Islet precursor cell (in vitro differentiated cells): ENCODE measurements around the gene BCAR1.
"Not testable (repeated sequence)": the region's sequence is repeated elsewhere in the genome, so short reads cannot be mapped to it uniquely, and the experiment has no call there.

ENCODE experiments used
- DNase-seq: peaks from one replicate; pipeline ENCODE4 v3.0.0-alpha.2; 2018

BCAR1 gene, protein sequence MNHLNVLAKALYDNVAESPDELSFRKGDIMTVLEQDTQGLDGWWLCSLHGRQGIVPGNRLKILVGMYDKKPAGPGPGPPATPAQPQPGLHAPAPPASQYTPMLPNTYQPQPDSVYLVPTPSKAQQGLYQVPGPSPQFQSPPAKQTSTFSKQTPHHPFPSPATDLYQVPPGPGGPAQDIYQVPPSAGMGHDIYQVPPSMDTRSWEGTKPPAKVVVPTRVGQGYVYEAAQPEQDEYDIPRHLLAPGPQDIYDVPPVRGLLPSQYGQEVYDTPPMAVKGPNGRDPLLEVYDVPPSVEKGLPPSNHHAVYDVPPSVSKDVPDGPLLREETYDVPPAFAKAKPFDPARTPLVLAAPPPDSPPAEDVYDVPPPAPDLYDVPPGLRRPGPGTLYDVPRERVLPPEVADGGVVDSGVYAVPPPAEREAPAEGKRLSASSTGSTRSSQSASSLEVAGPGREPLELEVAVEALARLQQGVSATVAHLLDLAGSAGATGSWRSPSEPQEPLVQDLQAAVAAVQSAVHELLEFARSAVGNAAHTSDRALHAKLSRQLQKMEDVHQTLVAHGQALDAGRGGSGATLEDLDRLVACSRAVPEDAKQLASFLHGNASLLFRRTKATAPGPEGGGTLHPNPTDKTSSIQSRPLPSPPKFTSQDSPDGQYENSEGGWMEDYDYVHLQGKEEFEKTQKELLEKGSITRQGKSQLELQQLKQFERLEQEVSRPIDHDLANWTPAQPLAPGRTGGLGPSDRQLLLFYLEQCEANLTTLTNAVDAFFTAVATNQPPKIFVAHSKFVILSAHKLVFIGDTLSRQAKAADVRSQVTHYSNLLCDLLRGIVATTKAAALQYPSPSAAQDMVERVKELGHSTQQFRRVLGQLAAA

DNA sequence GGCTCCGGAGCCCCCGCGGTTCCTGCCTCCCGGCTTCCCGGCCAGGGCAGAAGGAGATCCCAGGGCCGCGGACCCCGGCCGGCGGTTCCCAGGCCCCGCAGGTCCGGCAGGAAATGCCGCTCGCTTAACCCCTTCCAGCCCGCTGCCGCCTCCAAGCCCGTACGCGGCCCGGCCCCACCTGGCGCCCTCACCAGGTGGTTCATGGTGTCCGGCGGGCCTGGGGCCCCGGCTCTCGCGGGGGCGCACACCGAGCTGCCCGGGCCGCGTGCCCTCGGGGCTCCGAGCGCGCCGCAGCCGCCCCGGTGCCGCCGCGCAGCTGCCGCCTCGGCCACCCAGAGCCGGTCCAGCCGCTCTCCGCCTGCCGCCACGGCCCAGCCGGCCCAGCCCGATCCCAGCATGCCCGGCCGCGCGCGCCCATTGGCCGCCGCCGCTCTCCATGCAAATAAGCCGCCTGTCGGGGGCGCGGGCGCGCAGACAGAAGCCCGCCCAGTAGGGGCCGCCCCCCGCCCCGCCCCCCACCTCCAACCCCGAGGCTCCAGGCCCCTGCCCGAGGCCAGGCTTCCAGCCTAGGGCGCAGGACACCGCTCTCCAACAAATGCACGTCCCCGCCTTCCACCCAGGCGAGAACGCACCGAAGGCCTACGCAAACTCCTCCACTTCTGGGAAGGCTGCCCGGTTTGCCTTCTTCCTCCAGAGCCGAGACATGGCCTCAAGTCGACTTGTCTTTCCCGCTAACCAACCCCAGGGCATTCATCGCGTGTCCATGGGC, at the start of gene BCAR1:
Gene BCAR1 (minus strand): TSS at position 345 of the 769 bp plus-strand sequence. CDS start 142 bp downstream, at position 203.
- DNase-seq = peak; percentile 98

DNA sequence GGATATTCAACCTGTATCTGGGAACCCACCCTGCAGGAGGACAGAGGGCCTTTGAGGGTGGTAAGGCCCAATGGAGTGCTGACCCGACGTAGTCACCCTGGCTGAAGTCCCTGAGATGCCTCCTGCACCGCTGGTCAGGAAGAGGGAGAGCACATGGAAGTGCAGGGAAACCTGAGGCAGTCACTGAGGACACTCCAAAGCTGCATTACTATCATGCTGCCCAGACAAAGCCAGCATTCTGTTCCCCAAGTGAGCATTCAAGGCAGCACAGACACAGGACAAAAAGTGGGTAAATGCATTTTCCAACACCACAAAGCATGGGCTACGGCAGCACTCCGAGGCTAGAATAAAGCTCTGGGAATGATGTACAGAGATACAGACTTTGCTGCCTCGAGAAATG, 46.8 kb upstream of the BCAR1 start:
- DNase-seq = no peak

DNA sequence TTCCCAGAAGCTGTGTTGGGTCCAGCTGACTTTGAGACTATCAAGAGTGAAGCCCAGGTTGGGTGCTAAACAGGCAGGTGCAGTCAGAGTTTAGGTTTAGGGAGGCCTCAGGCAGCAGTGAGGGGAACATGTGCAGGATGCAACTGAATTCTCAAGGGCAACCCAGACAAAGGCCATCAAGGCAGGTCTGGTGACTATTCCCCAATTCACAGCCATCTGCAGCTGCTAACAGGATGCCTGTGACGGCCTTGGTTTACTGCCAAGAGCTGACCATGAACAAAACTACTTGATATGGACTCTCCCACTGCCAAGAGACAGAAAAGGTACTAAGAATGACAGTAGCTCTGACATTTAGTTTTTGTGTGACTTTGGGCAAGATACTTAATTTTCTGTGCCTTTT, 45.2 kb upstream of the BCAR1 start:
- DNase-seq = no peak

DNA sequence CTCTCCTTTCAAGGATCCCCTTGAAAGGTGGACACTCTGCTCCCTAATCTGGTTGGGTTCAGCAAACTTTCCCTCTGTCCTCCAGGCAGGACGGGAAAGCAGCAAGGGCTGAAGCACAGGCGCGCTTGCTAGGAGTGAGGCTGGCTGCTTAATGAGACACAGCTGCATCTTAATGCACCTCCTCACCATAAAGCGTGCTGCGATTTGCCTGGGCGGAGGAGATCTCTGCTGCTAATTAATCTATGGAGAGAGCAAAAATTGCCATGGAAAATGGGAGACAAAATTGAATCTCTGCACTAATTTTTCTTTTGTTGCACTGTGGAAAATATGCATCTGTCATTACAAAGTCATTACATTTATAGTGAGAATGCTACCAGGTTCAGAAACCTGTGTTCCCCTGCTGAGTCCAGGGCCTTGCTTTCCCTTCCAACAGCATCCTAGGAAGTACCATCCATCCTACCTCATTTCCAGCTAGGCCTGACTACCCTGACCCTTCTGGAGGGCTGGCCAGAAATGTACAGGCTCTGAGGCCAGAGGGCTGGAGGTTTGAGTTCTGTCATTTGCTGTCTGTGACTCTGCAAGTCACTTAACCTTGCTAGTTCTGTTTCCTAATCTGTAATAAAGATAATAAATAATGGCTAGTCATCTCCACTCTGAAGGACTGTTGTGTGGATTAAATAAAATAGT, 43.5 kb upstream of the BCAR1 start:
- DNase-seq = no peak

DNA sequence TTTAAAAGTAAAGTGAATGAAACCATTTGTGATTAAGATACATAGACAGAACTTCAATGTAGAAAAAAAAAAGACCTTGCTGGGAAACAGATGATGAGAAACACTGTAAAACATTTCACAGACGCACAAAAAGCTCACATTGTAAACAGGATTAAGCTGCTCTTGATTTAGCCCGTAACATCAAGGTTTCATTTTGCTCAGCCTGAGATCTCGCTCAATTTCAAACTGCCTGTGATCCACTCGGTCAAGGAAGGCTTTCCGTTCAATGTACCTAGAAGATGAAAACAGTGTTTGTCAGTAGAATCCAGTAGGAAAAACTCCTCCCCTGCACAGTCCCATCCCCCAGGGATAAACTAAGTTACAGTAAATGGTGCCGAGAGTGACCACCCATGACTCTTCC, 42.3 kb upstream of the BCAR1 start:
- no peak for DNase-seq

DNA sequence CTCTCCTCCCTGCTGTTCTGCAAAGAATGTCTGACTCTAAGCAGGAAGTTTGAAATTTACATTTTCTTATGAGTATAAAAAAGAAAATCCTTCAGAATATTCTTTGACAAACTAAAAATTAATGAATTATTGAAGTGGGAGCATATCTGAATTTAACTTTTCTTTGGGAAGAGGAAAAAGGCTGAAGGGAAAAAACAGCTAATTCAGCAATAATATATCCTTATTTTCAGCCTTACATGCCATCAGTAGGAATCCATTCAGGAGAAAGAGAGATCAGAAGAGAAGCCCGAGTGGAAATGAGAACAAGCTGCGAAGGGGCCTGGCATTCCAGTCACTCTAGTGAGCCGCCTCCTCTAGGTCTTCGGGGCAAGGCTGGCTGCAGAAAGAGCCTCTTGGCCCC, 41.7 kb upstream of the BCAR1 start:
- DNase-seq = no peak

DNA sequence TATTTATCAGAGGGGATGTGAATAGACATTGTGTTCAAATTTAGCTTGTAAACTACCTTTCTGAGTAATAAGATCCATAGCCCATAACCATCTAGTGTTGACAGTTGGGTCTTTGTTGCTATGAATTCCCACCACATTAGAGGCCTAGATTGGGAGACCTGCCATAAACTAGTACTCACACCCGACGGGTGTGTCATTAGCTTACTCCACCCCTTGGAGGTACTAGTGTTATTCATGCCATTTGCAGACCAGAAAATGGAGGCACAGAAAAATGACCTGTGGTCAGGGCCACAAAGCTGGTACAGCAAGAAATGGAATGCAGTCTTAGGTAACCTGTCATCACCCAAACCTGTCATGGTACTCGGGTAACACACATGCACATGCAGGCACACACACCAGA, 41.3 kb upstream of the BCAR1 start:
- DNase-seq = no peak

DNA sequence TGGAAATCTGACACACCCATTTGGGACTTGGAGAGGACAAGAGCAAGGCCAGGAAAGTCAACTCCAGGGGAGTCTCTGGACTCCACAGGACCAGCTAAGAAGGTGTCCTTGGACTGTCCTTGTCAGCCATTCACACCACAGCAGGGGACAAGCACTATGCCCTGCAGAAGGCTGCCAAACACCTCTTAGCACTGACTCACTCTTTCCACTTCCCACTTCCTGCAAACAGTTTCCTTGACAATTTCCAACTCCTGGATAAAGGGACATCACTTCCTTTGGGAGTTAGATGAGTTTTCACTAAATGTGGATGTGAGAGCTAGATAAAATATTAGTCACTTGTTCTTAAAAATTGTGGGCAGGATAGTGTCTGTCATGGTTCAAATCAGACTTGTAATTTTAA, 37.8 kb upstream of the BCAR1 start:
- DNase-seq = no peak

DNA sequence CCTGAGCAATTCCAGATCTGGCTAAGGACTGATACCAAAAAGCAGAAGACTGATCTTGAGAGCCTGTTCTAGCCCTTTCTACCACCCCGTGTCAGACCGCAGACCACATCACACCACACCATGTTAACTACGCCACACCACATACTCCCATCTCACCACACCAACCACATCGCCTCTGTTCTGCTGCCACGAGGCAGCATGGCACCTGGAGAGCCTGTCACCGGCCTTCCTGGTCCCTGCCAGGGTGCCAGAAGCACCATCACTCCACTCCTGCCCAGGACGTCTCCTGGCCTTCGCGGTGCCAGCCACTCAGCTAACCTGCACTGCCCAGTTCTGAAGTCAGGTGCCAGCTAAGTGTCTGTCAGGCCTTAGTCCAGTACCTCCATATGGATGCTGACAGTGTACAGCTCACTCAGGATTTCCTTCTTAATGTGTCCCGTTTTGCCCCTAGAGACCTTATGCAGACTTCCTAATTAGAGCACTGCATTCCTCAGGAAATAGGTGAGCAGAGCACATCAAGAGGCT, 37.2 kb upstream of the BCAR1 start:
- DNase-seq = no peak

DNA sequence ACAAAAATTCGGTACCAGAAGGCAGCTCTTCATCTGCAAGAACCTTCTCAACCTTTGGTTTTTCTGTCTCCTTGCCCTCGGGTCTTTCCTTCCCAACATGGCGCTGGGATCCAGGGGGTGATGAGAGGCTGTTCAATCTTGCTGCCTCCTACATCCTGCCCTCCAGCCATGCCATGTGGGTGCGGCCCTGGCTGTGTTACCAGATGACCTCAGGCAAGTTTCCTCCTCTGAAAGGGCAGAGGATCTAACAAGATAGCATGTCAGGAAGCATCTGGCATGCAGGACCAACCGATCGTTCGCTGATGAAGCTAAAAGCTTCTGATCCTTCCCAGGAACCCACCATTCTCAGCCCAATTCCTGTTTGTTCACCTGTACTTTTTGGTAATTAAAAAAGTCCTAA, 36.8 kb upstream of the BCAR1 start:
- no peak for DNase-seq

DNA sequence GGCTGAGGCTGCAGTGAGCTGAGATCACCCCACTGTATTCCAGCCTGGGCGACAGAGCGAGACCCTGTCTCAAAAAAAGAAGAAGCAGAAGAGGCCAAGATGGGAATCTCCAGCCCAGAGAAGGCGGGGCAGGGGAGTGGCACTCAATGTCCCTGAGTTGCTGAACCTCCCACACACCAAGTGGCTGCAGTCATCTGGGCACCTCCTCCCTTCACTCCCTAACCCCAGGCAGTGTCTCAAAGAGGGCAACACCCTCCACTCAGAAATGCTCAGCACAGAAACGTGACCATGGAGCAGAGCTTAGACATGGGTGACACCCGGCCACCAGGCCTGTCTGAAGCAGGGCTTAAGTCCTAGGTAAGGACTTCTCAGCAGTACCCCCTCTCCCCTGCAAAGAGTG, 36.3 kb upstream of the BCAR1 start:
- no peak for DNase-seq

DNA sequence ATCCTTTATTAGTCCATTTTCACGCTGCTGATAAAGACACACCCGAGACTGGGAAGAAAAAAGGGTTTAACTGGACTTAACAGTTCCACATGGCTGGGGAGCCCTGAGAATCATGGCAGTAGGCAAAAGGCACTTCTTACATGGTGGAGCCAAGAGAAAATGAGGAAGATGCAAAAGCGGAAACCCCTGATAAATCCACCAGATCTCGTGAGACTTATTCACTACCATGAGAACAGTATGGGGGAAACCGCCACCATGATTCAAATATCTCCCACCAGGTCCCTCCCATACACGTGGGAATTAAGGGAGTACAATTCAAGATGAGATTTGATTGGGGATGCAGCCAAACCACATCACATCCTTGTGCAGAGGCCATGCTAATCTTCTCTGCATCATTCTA, 35.0 kb upstream of the BCAR1 start:
- DNase-seq = no peak

DNA sequence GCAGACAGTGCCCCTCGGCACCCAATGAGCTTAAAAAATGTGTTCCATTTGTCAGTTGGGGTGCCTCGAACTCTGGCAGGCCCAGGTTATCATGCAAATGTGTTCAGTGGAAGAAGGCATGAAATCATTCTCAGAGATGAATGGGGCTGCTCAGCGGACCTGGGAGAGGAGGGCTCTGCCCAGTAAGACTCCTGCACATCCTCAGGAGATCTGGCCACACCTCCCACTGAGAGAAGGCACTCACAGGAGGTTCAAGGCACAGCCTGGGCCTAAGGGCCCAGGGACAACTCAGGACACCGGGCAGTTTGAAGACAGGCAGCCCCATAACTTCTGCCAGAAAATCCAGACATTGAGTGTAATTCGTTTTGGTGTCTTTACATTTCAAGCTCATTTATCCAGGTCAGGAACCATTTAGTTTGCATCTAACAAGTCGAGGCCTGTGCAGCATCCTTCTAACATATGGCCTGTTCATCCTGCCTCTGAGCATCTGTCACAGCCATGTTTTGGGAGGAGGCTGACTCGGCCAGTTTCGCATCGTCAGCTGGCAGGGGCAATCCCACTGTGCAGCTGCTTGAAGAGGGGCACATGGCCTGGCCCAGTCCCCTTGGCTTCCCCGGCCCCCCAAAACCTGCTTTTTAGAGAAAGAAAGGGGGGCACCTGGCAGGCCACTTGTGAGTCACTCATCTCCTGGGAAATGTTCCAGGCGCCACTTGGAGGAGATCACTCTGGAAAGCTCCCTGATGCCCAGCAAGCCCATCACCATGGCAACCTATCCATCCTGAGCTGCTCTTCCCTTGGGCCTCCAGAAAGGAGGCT, 31.2 kb upstream of the BCAR1 start:
- no peak for DNase-seq

DNA sequence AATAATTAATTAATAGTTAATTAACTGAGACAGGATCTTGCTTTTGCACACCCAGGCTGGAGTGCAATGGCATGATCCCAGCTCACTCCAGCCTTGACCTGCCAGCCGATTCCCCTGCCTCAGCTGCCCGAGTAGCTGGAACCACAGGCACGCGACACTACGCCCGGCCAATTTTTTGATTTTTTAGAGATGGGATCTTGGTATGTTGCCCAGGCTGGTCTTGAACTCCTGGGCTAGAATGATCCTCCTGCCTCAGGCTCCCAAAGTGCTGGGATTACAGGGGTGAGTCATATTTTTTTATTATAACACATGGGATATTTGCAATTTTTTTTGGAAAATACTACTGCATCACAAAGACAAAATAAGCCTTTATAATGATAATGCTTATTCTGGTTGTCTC, 30.4 kb upstream of the BCAR1 start:
- DNase-seq = no peak

DNA sequence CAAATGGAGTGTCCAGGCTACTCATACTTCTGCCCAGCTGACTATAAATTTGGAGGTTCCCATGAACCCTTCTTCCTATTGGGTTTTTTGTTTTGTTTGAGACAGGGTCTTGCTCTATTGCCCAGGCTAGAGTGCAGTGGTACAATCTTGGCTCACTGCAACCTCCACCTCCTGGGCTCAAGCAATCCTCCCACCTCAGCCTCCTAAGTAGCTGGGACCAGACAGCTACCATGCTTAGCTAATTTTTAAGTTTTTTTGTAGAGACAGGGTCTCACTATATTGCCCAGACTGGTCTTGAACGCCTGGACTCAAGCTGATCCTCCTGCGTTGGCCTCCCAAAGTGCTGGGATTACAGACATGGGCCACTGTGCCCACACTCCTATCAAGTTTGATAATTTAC, 29.6 kb upstream of the BCAR1 start:
- not testable (repeated sequence) for DNase-seq

DNA sequence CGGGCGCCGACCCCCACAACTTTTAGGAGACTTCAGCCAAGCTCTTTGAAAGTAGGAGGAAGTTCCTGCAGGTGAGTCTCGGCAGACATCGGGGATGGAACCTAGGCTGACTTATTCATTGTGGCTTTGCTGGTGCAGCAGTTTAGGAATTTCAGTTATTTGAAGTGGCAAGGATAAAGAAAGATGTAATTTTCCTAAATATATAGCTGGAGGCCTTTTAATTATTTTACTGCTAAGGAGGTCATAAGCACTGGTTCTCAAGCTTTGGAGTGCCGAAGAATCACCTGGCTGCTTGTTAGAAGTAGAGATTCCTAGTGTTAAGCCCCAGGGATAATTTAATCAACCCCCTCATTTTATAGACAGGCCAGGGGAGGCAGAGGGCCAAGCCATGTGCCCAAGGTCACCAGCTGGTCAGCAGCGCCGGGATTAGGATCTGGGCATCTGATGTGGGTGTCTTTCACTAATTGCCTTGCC, 28.9 kb upstream of the BCAR1 start:
- DNase-seq = no peak

DNA sequence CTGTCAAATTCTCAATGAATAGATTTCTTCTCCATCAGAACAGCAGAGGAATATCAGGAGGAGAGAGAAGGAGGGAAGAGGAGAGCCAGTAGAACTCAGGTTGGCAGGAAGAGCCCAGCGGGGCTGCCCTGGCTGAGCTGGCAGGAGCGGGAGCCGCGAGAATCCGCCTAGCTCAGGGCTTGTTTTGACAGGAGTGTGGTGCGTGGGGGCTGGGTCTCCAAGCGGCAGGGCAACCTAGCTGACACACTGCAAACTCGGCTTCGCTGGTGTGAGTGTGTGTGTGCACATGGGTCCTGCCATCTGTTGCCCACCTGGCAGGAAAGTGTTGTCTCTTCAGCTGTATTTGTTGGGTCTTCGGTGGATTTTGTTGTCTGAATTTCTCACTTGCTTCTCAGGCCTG, 27.9 kb upstream of the BCAR1 start:
- no peak for DNase-seq

DNA sequence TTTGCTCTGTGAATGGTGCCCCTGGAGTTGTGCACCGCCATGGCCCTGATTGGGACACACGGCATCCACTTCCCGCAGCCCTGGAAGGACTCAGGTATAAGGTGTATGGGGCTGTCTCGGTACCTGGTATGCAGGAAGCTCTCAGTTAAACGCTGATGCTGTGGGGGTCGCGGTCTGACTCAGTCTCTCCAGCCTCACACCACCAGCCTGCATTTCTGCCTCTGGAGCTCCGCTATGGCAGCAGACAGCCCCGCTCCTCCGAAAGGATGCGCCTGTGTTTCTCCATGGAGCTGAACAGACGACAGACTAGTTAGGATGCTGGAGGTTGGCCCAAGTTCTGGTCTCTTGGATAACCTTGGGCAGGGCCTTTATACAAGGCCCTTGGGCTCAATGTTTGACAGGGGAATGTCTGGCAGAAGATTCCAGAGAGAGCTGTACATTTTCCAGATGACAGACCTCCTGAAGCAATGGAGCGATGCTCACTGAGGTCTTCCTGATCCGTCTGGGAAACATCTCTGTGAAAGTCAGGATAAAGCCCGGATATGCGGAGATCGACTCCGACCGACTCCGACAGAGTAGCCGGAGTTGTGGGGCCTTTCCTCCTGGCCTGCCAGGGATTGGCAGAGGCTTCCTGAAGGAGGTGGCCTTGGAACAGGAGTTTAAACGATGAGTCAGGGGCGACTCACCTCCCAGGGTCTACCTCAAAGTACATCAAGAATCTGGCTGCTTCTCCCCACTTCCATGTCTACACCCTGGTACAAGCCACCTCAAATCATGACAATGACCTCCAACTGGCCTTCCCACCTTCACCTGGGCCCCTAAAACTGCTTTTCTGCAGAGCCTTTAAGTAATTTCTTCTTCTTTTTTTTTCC, 21.9 kb upstream of the BCAR1 start:
- peak; percentile 90 for DNase-seq

DNA sequence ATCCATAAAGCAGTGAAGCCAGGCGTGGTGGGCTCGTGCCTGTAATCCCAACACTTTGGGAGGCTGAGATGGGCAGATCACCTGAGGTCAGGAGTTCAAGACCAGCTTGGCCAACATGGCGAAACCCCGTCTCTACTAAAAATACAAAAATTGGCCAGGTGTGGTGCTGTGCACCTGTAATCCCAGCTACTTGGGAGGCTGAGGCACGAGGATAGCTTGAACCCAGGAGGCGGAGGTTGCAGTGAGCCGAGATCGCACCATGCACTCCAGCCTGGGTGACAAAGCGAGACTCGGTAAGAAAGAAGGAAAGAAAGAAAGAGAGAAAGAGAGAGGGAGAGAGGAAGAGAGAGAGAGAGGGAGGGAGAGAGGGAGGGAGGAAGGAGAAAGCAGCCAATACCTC, 21.2 kb upstream of the BCAR1 start:
- not testable (repeated sequence) for DNase-seq

DNA sequence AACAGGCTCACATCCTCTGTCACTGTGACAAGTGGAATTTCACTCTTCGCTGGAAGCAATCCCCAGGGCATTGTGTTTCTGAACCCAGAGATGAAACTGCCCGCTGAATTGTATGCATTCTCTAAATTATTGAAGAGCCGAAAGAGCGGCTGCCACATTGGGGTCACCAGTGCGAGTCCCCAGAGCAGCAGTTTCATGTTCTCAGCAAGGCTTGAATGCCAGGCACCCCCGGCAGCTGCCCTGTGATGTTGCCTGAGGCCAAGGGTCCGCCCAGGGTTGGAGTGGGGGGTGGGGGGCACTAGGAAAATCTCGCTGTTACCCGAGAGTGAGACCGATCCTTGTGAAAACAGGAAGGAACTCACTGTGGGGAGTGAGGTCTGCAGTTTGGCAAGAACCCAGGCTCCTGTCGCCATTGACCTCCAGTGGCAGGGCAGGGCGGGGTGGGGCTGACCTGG, 20.7 kb upstream of the BCAR1 start:
- DNase-seq = peak; percentile 83
